ENCODE data around the gene TMCO6. TPM values are rescaled to one million over a fixed set of nuclear protein-coding genes. Genes with fewer than 3 reads are reported as not detected.
"Not testable (repeated sequence)": the region's sequence is repeated elsewhere in the genome, so short reads cannot be mapped to it uniquely, and the experiment has no call there.

Gene TMCO6
- total RNA-seq, 1 experiment from 2014 or later: 32.2 TPM

DNA sequence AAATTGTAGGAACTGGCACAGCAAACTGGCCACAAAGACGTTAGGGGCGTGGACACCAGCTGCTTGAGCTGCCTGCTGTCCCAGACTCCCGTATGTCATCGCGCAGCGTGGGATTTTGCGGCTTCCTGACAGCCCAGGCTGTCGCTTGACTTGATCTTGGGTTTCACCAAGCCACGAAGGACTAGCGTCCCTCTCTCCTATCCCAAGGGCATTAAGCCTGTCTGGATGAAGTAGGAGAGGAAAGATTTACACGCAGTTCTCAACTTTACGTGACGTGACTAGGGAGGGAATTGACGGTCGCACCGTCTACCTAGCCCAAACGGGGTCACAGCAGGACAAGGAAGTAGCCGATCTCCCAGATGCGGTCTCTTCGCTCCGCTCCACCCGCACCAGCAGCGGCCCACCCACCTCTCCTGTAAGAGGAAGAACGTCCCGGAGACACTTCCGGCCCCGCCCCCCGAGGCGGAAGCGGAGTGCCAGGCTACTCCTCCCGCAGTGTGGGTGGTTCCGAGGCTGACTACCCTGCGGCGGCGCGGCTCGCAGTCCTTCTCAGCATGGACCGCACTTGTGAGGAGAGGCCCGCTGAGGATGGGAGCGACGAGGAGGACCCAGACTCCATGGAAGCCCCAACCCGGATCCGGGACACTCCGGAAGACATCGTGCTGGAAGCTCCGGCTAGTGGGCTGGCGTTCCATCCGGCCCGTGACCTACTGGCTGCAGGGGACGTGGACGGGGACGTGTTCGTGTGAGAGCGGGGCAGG, 25.3 kb downstream of the TMCO6 start, which contains the start of gene WDR55 (continued):
- TF ChIP-seq CREB1 (CRISPR knock-in tag; IDR thresholded peaks at IDR 0.05): 0 out of 2 replicates have a peak, but pooled peaks have one; percentile 3
- TF ChIP-seq ZNF317 (CRISPR knock-in tag; IDR thresholded peaks at IDR 0.05; ENCODE audit: borderline replicate concordance, low read depth): 0 out of 2 replicates have a peak, but pooled peaks have one; percentile 27
- TF ChIP-seq, protein P1, sequence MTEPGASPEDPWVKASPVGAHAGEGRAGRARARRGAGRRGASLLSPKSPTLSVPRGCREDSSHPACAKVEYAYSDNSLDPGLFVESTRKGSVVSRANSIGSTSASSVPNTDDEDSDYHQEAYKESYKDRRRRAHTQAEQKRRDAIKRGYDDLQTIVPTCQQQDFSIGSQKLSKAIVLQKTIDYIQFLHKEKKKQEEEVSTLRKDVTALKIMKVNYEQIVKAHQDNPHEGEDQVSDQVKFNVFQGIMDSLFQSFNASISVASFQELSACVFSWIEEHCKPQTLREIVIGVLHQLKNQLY (CRISPR knock-in tag; IDR thresholded peaks at IDR 0.05): 0 out of 2 replicates have a peak, but pooled peaks have one; percentile 4
- no peak for TF ChIP-seq GRHL2 (CRISPR knock-in tag; IDR thresholded peaks at IDR 0.05; ENCODE audit: insufficient replicate concordance, severe bottlenecking)
- peak; percentile 35 for TF ChIP-seq GABPB1 (CRISPR knock-in tag; IDR thresholded peaks at IDR 0.05)
- TF ChIP-seq, protein P2, sequence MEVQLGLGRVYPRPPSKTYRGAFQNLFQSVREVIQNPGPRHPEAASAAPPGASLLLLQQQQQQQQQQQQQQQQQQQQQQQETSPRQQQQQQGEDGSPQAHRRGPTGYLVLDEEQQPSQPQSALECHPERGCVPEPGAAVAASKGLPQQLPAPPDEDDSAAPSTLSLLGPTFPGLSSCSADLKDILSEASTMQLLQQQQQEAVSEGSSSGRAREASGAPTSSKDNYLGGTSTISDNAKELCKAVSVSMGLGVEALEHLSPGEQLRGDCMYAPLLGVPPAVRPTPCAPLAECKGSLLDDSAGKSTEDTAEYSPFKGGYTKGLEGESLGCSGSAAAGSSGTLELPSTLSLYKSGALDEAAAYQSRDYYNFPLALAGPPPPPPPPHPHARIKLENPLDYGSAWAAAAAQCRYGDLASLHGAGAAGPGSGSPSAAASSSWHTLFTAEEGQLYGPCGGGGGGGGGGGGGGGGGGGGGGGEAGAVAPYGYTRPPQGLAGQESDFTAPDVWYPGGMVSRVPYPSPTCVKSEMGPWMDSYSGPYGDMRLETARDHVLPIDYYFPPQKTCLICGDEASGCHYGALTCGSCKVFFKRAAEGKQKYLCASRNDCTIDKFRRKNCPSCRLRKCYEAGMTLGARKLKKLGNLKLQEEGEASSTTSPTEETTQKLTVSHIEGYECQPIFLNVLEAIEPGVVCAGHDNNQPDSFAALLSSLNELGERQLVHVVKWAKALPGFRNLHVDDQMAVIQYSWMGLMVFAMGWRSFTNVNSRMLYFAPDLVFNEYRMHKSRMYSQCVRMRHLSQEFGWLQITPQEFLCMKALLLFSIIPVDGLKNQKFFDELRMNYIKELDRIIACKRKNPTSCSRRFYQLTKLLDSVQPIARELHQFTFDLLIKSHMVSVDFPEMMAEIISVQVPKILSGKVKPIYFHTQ (CRISPR knock-in tag; IDR thresholded peaks at IDR 0.05): no peak
- TF ChIP-seq, protein P3, sequence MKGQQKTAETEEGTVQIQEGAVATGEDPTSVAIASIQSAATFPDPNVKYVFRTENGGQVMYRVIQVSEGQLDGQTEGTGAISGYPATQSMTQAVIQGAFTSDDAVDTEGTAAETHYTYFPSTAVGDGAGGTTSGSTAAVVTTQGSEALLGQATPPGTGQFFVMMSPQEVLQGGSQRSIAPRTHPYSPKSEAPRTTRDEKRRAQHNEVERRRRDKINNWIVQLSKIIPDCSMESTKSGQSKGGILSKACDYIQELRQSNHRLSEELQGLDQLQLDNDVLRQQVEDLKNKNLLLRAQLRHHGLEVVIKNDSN (CRISPR knock-in tag; IDR thresholded peaks at IDR 0.05): 0 out of 2 replicates have a peak, but pooled peaks have one; percentile 31

DNA sequence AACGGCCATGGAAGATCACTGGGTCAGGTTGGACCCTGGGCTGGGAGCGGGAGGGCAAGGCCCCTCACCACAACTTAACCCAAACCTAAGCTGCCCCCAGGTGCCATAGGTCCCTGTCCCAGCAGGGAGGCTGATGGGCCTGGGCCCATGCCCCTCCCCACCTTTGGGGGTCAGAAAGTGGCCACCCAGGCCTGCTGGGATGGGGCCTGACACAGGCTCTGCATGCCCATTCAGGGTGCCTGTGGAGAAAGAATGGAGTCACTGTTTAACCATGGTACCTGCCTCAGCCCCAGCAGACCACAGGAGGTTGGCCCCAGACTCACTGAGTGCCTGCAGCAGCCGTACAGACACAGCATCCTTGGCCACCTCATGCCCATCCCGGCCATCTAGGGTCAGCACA, 31.8 kb downstream of the TMCO6 start:
- not testable (repeated sequence) for DNase-seq (ENCODE audit: low spot score); H3K27me3 Mint-ChIP-seq (ENCODE audit: low read depth); H3K27ac Mint-ChIP-seq; H3K4me3 Mint-ChIP-seq; H3K9me3 Mint-ChIP-seq; ATAC-seq
- ChIA-PET POLR2A (interaction anchor here (0.5 kb wide), 1 partner anchor 58 kb away, joined by 4 read pairs; no protein-coding TSS in a partner anchor), CTCF (interaction anchor here (1.6 kb wide), 1 partner anchor 36 kb away, joined by 4 read pairs; no protein-coding TSS in a partner anchor)
- peaks cover 10% of the 10 kb centered on the region for H3K4me1 Mint-ChIP-seq
- H3K36me3 Mint-ChIP-seq: peaks cover 51% of the 10 kb centered on the region

DNA sequence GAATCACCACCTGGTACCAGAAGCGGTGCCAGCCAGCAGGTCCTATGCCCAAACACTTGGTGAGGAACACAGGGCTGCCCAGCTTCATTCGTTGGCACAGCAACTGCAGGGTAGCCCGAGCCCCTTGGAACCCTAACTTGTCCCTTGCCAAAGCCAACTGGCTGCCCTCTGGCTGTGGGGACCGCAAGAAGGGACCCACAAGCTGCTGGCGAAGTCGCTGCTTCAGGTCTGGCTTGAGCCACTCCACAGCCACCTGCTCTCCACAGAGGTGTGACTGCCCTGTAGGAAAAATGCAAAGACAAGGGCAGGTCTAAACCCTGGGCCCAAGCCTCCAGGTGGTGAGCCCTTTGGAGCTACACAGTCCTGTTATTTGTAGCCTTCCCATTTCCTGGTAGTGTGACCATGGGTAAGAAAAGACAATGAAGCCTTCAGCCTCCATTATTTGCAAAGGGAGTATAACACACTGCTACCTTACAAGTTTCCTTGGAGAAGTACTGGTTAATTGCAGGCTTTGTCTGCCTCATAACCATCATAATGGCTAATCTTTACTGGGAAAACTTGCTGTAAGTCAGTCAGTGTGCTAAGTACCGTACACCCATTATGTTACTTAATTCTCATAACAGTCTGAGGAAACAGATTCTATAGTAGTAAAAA, 32.3 kb downstream of the TMCO6 start:
- H3K4me1 Mint-ChIP-seq: peaks cover 7% of the 10 kb centered on the region
- H3K27me3 Mint-ChIP-seq (ENCODE audit: low read depth): no peaks in the 10 kb centered on the region
- H3K9me3 Mint-ChIP-seq: no peaks in the 10 kb centered on the region
- POLR2A ChIA-PET: interaction anchor here (0.7 kb wide), 1 partner anchor 1837 kb away, joined by 3 read pairs; no protein-coding TSS in a partner anchor
- peak overlapping the region; percentile 39; the same call in 1 of the 2 replicates for H3K4me3 Mint-ChIP-seq
- ATAC-seq (no peak; the same call in none of the 2 replicates), DNase-seq (ENCODE audit: low spot score) (no peak)
- peaks cover 56% of the 10 kb centered on the region for H3K36me3 Mint-ChIP-seq
- CTCF ChIA-PET: interaction anchor here (1.6 kb wide), 1 partner anchor 37 kb away, joined by 4 read pairs; no protein-coding TSS in a partner anchor
- peak overlapping the region; percentile 36 for H3K27ac Mint-ChIP-seq
- TF ChIP-seq ZNF396 (CRISPR knock-in tag; IDR thresholded peaks at IDR 0.05; ENCODE audit: borderline replicate concordance) (no peak), JUN (CRISPR knock-in tag; IDR thresholded peaks at IDR 0.05) (no peak), JAZF1 (CRISPR knock-in tag; IDR thresholded peaks at IDR 0.05) (no peak), CREB1 (CRISPR knock-in tag; IDR thresholded peaks at IDR 0.05) (no peak), FOXP1 (CRISPR knock-in tag; IDR thresholded peaks at IDR 0.05; ENCODE audit: borderline replicate concordance) (no peak), ZNF416 (CRISPR knock-in tag; IDR thresholded peaks at IDR 0.05) (no peak), NR2C2 (CRISPR knock-in tag; IDR thresholded peaks at IDR 0.05) (no peak), SP1 (CRISPR knock-in tag; conservative IDR thresholded peaks at IDR 0.05) (no peak), CREM (CRISPR knock-in tag; IDR thresholded peaks at IDR 0.05) (no peak)
- TF ChIP-seq, protein P1 (CRISPR knock-in tag; IDR thresholded peaks at IDR 0.05): no peak
- TF ChIP-seq, protein P4, sequence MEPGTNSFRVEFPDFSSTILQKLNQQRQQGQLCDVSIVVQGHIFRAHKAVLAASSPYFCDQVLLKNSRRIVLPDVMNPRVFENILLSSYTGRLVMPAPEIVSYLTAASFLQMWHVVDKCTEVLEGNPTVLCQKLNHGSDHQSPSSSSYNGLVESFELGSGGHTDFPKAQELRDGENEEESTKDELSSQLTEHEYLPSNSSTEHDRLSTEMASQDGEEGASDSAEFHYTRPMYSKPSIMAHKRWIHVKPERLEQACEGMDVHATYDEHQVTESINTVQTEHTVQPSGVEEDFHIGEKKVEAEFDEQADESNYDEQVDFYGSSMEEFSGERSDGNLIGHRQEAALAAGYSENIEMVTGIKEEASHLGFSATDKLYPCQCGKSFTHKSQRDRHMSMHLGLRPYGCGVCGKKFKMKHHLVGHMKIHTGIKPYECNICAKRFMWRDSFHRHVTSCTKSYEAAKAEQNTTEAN (CRISPR knock-in tag; IDR thresholded peaks at IDR 0.05): no peak
- TF ChIP-seq, protein P5, sequence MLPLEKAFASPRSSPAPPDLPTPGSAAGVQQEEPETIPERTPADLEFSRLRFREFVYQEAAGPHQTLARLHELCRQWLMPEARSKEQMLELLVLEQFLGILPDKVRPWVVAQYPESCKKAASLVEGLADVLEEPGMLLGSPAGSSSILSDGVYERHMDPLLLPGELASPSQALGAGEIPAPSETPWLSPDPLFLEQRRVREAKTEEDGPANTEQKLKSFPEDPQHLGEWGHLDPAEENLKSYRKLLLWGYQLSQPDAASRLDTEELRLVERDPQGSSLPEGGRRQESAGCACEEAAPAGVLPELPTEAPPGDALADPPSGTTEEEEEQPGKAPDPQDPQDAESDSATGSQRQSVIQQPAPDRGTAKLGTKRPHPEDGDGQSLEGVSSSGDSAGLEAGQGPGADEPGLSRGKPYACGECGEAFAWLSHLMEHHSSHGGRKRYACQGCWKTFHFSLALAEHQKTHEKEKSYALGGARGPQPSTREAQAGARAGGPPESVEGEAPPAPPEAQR (CRISPR knock-in tag; IDR thresholded peaks at IDR 0.05): no peak
- TF ChIP-seq, protein P6, sequence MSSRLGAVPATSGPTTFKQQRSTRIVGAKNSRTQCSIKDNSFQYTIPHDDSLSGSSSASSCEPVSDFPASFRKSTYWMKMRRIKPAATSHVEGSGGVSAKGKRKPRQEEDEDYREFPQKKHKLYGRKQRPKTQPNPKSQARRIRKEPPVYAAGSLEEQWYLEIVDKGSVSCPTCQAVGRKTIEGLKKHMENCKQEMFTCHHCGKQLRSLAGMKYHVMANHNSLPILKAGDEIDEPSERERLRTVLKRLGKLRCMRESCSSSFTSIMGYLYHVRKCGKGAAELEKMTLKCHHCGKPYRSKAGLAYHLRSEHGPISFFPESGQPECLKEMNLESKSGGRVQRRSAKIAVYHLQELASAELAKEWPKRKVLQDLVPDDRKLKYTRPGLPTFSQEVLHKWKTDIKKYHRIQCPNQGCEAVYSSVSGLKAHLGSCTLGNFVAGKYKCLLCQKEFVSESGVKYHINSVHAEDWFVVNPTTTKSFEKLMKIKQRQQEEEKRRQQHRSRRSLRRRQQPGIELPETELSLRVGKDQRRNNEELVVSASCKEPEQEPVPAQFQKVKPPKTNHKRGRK (CRISPR knock-in tag; IDR thresholded peaks at IDR 0.05; ENCODE audit: borderline replicate concordance): no peak
- TF ChIP-seq, protein P7, sequence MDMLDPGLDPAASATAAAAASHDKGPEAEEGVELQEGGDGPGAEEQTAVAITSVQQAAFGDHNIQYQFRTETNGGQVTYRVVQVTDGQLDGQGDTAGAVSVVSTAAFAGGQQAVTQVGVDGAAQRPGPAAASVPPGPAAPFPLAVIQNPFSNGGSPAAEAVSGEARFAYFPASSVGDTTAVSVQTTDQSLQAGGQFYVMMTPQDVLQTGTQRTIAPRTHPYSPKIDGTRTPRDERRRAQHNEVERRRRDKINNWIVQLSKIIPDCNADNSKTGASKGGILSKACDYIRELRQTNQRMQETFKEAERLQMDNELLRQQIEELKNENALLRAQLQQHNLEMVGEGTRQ (CRISPR knock-in tag; IDR thresholded peaks at IDR 0.05): no peak
